Measurements from ENCODE around the gene TMED6.

Gene TMED6

DNA sequence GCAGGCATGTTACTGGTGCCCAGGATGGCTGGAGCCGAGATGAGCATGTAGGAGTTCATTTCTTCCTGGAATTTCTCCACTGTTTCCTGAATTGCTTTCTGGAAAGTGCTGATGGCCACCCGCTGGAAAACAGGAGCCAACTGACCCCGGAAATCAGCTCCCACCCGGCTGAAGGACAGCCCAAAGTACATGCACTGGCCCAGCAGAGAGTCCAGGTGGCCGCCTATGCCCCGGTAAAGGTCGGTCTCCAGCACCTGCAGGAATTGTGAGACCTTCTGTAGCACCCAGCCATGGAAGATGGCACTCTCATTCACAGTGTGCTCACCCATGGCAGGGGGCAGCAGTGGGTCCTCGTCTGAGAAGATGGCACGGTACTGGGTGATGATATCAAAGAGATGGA is 16.9 kb downstream of the TMED6 start:
- H3K4me2 ChIP-seq (ENCODE audit: low read depth, low read length, poor library complexity, severe bottlenecking): no peak overlapping the region
- no peaks in the 10 kb centered on the region for H3K9me3 ChIP-seq (ENCODE audit: insufficient read depth, low read length)
- TF ChIP-seq, protein P1, sequence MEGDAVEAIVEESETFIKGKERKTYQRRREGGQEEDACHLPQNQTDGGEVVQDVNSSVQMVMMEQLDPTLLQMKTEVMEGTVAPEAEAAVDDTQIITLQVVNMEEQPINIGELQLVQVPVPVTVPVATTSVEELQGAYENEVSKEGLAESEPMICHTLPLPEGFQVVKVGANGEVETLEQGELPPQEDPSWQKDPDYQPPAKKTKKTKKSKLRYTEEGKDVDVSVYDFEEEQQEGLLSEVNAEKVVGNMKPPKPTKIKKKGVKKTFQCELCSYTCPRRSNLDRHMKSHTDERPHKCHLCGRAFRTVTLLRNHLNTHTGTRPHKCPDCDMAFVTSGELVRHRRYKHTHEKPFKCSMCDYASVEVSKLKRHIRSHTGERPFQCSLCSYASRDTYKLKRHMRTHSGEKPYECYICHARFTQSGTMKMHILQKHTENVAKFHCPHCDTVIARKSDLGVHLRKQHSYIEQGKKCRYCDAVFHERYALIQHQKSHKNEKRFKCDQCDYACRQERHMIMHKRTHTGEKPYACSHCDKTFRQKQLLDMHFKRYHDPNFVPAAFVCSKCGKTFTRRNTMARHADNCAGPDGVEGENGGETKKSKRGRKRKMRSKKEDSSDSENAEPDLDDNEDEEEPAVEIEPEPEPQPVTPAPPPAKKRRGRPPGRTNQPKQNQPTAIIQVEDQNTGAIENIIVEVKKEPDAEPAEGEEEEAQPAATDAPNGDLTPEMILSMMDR (IDR thresholded peaks at IDR 0.05; ENCODE audit: insufficient read depth, low read length, poor library complexity, severe bottlenecking): no peak
- no peak for TF ChIP-seq EZH2phosphoT487 (conservative IDR thresholded peaks at IDR 0.05; ENCODE audit: low read length)
- no peaks in the 10 kb centered on the region for H3K27me3 ChIP-seq (ENCODE audit: low read length)
- H3K9ac ChIP-seq (ENCODE audit: low read length): no peak overlapping the region
- H3F3A ChIP-seq (ENCODE audit: insufficient read depth): peaks cover 8% of the 10 kb centered on the region
- H3K36me3 ChIP-seq (ENCODE audit: low read length): no peaks in the 10 kb centered on the region; the same call in 1 of the 2 replicates
- no peak overlapping the region for H3K4me3 ChIP-seq (ENCODE audit: insufficient read depth, low read length, poor library complexity, severe bottlenecking)
- no peak overlapping the region for H2AFZ ChIP-seq (ENCODE audit: low read depth, low read length, severe bottlenecking)
- H3K9me2 ChIP-seq (replicated peaks; ENCODE audit: insufficient read depth, low read length): no peaks in the 10 kb centered on the region
- peaks cover 18% of the 10 kb centered on the region for H3K79me2 ChIP-seq (ENCODE audit: insufficient read depth, low read length)
- no peaks in the 10 kb centered on the region for H4K20me1 ChIP-seq (ENCODE audit: low read depth, low read length)
- H3K27ac ChIP-seq (ENCODE audit: low read depth, low read length): no peak overlapping the region

- Histone ChIP-seq H3K9me2 (replicated peaks; ENCODE audit: insufficient read depth, low read length) (no peaks in the 10 kb centered on the region), H3K27me3 (ENCODE audit: low read length) (no peaks in the 10 kb centered on the region), H3K4me2 (ENCODE audit: low read depth, low read length, poor library complexity, severe bottlenecking) (peak within 1 kb of the TSS; percentile 88), H3K79me2 (ENCODE audit: insufficient read depth, low read length) (peaks cover 47% of the 10 kb centered on the region), H3K4me3 (ENCODE audit: insufficient read depth, low read length, poor library complexity, severe bottlenecking) (peak within 1 kb of the TSS; percentile 66), H3F3A (ENCODE audit: insufficient read depth) (peaks cover 14% of the 10 kb centered on the region), H3K27ac (ENCODE audit: low read depth, low read length) (peak within 1 kb of the TSS; percentile 67), H3K9me3 (ENCODE audit: insufficient read depth, low read length) (no peaks in the 10 kb centered on the region), H2AFZ (ENCODE audit: low read depth, low read length, severe bottlenecking) (peak within 1 kb of the TSS; percentile 65), H3K36me3 (ENCODE audit: low read length) (peaks cover 3% of the 10 kb centered on the region), H3K9ac (ENCODE audit: low read length) (peak within 1 kb of the TSS; percentile 87), H4K20me1 (ENCODE audit: low read depth, low read length) (peaks cover 3% of the 10 kb centered on the region; the same call in 1 of the 2 replicates)
- TF ChIP-seq EZH2phosphoT487 (conservative IDR thresholded peaks at IDR 0.05; ENCODE audit: low read length): no peak
- TF ChIP-seq, protein P1 (IDR thresholded peaks at IDR 0.05; ENCODE audit: insufficient read depth, low read length, poor library complexity, severe bottlenecking): no peak
Observed at GRCh38 chr16:69330286-69331109, 21.1 kb downstream of the TMED6 start, which contains the start of gene PDF. Gene PDF (minus strand): TSS chr16:69330588. CDS start chr16:69330570, 18 bp downstream.

DNA sequence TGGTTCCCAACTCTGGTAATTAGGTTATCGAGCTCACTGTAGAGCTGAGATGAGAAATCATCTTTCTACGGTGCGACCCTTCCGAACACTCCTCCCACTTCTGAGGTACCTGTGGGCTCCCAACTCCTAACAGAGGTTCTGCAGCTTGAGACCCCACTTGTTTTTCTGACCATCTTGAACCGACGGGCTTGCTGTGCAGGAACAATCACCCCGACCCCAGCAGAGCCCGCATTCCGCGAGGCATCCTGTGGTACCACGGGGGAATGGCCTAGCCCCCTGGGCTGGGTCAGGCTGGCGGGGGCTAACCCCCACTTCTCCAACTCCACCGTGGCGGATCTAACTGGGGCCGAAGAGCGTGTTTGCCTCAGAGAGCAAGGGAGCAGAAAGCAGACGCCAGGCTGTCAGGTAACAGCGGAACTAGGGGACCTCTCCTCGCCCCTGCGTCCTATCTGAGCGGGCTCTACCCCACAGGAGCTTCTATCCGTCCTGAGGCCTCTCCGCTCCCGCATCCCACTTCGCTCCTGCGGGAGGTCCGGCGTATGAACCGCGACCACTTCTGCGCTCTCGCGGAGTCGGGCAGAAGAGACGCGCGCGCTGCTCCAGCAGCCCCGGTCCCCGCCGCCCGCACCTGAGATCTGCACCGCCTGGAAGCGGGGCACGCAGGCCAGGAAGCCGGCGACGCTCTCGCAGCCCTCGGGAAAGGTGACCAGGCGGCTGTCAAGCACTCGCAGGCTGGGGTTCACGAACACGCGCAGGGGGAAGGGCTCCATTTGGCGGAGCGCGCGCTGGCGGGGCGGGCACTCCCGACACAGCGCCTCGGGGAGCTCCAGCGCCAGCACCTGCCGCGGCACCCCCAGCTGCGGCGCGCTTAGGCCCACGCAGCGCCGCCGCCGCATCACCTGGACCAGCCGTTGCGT is 22.0 kb downstream of the TMED6 start:
- peaks cover 56% of the 10 kb centered on the region for H3K79me2 ChIP-seq (ENCODE audit: insufficient read depth, low read length)
- peaks cover 3% of the 10 kb centered on the region; the same call in 1 of the 2 replicates for H4K20me1 ChIP-seq (ENCODE audit: low read depth, low read length)
- H3F3A ChIP-seq (ENCODE audit: insufficient read depth): peaks cover 14% of the 10 kb centered on the region
- TF ChIP-seq EZH2phosphoT487 (conservative IDR thresholded peaks at IDR 0.05; ENCODE audit: low read length): no peak
- TF ChIP-seq, protein P1 (IDR thresholded peaks at IDR 0.05; ENCODE audit: insufficient read depth, low read length, poor library complexity, severe bottlenecking): no peak
- H2AFZ ChIP-seq (ENCODE audit: low read depth, low read length, severe bottlenecking): peak overlapping the region; percentile 34
- peak overlapping the region; percentile 88 for H3K4me2 ChIP-seq (ENCODE audit: low read depth, low read length, poor library complexity, severe bottlenecking)
- H3K27ac ChIP-seq (ENCODE audit: low read depth, low read length): peak overlapping the region; percentile 67
- no peaks in the 10 kb centered on the region for H3K9me2 ChIP-seq (replicated peaks; ENCODE audit: insufficient read depth, low read length)
- H3K36me3 ChIP-seq (ENCODE audit: low read length): peaks cover 3% of the 10 kb centered on the region
- no peaks in the 10 kb centered on the region for H3K9me3 ChIP-seq (ENCODE audit: insufficient read depth, low read length)
- H3K9ac ChIP-seq (ENCODE audit: low read length): peak overlapping the region; percentile 87
- H3K27me3 ChIP-seq (ENCODE audit: low read length): no peaks in the 10 kb centered on the region
- H3K4me3 ChIP-seq (ENCODE audit: insufficient read depth, low read length, poor library complexity, severe bottlenecking): peak overlapping the region; percentile 66

Measured in SU-DHL-6 (cell line).